Ovary (tissue), 3 donors: ENCODE results near the gene RBP5.

Experiments used
- POLR2A ChIP-seq: fragments of 450-650 bp; IDR thresholded peaks from one replicate; pipeline ENCODE4 v1.6.1; 2017; ENCODE audit warnings: antibody characterized with exemption, mild to moderate bottlenecking, moderate library complexity
- TF ChIP-seq, protein P1 (sequence below), 3 donors: fragments of 450-650 bp in 2 of 3; fragments of 200-600 bp in 1 of 3; IDR thresholded peaks; one replicate each; pipeline versions ENCODE4 v1.5.1 to v1.8.0; 2016 to 2022; ENCODE audit warnings: antibody characterized with exemption in 3 of 3, mild to moderate bottlenecking in 1 of 3
- donor health status: DM: no; HTN: no; CAD: no.

GRCh38 chr12:7117670-7118069, 11.0 kb downstream of the RBP5 start:
- TF ChIP-seq, protein P1, sequence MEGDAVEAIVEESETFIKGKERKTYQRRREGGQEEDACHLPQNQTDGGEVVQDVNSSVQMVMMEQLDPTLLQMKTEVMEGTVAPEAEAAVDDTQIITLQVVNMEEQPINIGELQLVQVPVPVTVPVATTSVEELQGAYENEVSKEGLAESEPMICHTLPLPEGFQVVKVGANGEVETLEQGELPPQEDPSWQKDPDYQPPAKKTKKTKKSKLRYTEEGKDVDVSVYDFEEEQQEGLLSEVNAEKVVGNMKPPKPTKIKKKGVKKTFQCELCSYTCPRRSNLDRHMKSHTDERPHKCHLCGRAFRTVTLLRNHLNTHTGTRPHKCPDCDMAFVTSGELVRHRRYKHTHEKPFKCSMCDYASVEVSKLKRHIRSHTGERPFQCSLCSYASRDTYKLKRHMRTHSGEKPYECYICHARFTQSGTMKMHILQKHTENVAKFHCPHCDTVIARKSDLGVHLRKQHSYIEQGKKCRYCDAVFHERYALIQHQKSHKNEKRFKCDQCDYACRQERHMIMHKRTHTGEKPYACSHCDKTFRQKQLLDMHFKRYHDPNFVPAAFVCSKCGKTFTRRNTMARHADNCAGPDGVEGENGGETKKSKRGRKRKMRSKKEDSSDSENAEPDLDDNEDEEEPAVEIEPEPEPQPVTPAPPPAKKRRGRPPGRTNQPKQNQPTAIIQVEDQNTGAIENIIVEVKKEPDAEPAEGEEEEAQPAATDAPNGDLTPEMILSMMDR (IDR thresholded peaks at IDR 0.05) = no peak
- TF ChIP-seq POLR2A = no peak
